HG03196 (cell line): ENCODE data around the gene PCED1A.

ENCODE experiments used
- ATAC-seq: cut with Tn5 transposase; IDR thresholded peaks from one replicate; pipeline ENCODE4 v1.9.1; 2021; ENCODE audit not compliant: unreplicated experiment

The PCED1A gene

DNA sequence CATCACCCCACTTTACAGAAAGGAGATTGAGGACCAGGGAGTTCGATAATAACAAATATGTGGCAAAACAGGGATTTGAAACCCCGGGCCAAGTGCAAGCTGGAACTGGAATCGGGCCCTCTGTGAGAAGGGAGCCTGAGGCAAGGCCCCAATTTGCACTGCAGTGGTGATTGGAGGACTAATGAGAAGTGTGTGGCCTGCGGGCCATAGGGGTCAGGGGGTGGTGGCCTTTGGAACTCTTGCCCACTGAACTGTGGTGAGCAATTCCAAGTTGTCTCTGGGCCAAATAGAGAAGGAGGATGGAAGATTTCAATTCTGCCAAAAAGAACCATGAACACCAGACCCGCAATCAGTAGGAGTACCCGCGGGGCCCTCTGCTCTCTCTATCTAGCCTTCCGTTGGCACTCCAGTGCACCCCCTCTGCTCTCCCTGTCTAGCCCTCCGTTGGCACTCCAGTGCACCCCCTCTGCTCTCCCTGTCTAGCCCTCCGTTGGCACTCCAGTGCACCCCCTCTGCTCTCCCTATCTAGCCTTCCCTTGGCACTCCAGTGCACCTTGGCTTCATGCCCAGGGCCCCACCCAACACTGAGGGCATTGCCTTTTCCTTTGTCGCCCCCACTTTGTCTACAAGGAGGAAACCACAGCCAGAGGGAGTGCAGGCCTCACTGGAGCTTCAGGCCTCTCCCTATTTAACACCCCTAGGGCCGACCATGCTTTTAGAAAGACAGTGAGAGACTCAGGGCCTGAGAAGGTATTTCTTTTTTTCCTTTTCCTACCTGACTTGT, 26.8 kb upstream of the PCED1A start:
- no peak for ATAC-seq

DNA sequence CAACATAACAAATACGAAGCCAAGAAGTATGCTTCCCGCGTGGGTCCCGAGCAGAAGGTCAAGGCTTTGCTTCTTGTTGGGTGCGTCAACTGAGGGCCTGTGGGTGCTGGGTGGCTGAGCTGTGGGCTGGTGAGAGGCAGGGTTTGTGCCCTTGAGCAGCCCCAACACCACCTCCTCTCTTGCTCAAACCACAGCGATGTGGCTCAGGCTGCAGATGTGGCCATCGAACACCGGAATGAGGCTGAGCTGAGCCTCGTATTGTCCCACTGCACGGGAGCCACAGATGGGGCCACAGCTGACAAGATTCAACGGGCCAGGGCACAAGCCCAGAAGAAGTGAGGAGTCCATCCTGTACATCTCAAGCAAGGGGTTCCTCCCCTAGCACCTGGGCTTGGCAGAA, 25.8 kb upstream of the PCED1A start:
- no peak for ATAC-seq

DNA sequence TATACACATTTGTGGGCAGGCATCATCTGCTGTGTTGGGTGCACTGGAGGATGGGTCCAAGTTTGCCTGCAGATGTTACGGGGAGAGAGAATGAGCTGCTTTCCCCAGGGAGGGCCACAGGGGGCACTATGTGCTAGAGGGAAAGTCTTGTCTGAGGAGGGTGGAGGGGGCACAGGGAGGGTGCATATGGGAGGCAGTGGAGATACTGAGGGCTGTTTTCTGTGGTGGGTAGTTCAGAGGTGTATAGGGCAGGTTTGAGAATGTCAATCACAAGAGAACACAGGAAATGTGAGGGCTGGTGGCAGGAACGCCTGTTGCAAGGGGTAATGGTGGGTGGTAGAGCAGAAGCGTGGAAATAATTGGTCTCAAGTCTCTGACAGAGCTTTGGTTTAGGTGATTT, 25.2 kb upstream of the PCED1A start:
- ATAC-seq = no peak

DNA sequence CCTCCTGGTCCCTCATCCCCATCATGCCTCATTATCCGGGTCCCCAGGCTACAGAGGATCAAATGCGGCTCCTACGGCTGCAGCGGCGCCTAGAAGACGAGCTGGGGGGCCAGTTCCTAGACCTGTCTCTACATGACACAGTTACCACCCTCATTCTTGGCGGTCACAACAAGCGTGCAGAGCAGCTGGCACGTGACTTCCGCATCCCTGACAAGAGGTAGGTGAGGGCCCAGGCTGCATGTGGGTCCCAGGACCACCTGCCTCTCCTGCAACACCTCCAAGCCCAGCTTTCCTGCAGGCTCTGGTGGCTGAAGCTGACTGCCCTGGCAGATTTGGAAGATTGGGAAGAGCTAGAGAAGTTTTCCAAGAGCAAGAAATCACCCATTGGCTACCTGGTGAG, 24.6 kb upstream of the PCED1A start:
- no peak for ATAC-seq

DNA sequence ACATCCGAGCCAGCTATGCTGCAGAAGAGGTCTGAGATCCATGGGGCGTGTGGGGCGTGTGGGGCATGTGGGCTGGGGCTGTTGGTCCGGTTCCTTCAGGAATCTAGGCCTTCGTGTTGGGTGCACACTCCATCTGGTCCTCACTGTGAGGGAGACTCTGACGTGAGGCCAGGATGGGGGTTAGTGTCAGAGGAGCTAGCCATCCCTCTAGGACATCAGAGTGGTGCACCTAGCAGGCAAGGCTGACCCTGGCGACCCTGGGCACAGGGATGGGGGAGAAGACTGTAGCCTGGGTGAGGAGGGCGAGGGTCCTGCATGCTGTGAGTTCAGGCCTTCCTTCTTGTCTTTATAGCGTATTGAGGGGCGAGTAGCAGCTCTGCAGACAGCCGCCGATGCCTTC, 24.2 kb upstream of the PCED1A start:
- ATAC-seq = no peak

DNA sequence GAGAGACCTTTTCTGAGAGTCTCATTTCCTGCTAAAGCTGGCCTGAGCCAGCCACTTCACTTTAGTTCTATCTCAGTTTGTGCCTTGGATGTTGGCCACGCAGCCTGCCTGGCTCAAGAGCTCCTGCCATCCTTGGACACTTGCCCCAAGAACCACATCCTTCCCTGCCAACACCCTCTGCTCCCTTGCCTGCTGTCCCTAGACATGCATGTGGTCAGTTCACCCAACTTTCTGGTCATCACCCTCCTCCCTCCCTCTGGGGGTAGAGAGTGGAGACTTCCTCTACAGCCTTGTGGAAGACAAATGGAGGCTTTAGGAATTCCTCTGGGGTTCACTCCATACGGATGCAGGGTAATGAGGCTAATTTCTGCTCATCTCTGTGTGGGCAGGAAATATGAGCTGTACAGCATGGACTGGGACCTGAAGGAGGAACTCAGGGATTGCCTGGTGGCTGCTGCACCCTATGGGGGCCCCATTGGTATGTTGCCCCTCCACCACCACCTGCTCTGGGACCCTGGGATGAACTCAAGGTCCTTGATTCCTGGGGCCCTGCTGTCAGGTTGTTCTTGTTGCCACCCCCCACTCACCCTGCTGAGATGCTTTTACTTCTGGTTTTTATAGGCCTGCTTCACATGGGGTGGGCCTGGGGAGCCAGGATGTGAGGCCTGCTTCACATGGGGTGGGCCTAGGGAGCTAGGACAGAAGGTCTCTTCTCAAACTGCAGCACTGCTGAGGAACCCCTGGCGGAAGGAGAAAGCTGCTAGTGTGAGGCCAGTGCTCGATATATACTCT, 19.1 kb upstream of the PCED1A start:
- ATAC-seq = no peak

DNA sequence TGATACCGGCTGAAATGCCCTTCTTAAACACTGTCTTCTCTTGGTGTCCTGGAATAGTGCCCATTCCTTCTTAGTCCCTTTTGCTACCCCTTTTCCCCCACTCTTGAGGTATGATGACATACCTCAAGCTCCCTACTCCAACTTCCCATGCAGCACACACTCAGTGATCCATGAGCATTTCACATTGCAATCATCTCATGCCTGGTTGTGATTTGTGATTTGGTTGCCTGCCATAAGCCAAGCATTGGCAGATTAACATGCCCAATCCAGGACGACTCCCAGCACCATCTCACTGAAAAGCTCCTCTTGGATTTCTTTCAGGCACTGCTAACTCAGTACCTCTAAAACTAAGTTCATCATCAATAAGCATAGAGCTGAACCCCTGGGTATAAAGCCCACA, 18.1 kb upstream of the PCED1A start:
- no peak for ATAC-seq

DNA sequence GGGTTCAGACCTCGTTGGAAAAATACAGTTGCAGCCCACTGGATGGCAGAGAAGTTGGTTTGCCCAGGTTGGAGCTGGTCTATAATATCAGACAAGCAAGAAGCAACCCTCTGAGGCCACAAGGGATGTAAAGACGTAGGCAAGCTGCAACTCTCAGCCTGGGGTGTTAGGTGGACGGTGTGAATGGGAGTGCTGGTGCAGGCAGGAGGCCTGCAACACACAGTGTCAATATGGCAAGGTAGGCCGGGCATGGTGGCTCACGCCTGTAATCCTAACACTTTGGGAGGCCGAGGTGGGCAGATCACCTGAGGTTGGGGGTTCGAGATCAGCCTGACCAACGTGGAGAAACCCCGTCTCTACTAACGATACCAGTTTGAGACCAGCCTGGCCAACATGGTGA, 10.6 kb upstream of the PCED1A start:
- no peak for ATAC-seq

DNA sequence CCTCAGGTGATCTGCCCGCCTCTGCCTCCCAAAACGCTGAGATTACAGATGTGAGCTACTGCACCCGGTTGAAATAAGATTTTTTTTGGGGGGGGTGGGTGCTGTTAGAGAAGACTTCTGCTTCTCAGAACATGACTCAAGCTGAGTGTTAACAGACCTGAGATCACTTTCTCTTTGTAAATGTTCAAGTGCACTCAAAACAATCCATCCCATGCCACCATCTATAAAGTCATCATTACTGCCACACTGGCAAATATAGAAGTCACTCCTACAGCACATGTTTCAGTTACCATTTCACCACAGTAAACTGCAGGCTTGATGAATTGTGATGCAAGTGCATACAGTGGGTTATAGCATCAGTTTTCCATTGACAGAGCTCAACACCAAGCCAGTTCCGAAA, 9.1 kb upstream of the PCED1A start:
- no peak for ATAC-seq

DNA sequence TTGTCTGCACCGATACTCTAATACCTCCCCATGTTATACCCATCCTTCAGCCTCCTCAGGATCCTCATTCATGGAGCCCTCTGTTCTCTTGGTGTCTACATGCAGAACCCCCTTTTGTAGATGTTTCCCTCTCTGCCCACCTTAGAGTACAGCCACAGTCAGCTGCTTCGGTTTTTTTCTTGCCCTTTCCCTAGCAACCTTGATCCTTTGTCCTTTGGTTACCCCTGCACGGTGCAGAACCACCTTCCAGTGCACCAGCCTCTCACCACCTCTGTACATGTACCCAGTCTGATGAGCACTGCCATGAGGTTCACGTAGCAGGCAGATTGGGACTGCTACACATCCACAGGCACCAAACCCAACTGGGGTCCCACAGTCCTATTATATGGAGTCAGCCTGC, 7.3 kb upstream of the PCED1A start:
- ATAC-seq = no peak

DNA sequence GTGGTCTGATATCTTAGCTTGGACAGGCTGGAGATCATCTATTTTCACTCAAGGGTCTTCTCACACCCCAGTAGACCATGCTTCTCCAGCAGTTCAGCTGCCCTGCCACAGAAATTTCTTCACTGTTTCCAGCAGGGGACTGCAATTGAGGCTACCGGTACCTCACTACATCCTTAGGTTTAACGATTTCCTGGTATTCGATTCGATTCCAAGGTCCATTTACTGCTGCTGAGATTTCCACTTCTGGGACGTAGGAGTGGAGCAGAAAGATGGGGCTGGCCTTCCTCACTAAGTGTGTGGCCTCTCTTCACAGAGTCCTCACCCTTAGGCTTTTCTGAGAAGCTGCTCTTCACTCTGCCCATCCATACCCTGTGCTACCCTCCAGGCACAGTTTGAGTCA, 6.2 kb upstream of the PCED1A start:
- no peak for ATAC-seq

DNA sequence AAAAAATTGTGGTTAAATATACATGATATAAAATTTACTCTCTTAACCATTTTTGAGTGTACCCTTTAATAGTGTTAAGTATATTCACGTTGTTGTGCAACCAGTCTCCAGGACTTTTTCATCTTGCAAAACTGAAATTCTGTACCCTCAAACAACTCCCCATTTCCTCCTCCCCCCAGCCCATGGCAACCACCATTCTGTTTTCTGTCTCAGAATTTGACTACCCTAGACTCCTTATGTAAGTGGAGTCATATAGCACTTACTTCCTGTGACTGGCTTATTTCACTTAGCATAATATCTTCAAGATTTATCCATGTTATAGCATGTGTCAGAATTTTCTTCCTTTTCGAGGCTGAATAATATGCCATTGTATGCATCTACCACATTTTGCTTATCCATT, 5.2 kb upstream of the PCED1A start:
- no peak for ATAC-seq

DNA sequence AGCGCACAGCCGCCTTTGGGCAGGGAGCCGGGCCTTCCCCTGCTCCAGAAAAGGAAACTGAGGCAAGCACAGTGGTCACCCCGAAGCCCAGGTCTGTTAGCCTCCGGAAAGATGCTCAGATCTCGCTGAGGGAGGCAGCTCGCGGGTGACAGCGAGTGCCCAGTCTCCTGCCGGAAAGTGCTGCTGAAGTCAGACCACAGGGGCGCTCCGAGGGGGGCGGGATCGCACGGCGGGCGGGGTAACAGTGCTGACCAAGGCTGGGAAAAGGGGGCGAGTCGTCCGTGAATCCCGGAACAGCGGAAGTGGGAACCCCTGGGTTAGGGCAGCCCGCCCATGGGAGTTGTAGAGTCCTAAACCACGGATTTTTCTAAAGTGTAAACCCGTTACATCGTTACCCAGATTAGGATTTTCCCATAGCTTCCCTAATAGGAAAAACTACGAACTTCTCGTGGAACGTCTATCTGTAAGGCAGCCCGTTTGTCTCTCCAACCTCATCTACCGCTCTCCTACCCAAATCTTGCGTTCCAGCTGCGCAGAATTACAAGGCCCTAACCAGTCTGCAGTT, 594 bp upstream of the PCED1A start:
- ATAC-seq = peak; percentile 26

DNA sequence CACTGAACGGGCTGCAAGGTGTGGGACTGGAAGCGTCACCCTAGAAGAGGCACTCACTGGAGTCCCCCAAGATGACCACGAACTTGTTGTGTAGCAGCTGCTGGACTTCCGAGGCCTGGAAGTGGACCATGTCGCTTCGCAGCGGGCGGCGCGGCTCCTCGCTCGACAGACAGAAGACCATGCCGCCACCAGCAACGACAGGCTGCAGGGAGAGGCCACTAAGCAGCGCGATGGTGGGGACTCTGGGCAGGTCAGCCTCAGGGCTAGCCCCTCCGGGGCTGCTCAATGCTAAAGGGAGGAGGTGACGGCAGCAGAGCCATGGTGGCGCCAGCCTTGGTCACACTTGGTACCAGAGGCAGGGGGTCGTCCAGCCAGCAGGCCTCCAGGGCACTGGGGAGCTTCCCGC, 720 bp downstream of the PCED1A start:
- no peak for ATAC-seq

DNA sequence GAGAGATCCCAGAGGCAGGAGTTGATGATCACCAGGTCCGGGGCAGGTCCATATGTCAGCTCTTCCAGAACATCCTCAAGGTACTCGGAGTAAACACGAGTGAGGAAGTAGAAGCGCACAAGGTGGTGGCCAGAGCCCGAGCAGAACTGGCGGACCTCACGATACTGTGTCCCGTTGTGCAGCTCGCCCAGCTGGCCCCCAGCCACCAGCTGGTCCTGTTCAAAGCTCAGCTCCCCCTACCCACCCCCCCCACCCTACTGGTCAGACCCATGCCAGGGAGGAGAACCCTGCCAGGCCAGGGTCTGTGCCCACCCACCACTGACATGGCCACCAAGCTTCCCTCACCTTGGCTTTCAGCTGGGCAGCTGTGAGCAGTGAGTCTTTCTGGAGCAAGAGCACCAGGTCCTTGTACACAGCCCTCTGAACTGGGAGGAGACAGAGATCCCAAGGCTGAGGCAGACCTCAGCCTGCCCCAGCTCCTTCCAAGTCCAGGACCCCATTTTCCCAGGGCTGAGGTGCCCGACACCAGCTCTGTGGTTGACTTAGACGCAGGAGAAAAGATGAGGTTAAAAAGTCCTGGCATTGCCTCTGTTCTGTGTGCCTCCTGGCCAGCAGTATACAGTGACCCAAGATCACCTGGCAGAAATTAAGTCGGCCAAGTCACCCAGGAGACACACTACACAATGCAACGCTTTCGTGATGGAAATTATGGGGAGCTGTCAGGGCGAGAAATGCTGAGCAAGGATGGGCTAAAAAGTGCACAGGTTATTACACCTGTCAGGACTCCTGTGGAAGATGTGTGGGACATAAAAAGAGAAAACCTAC, 1.4 kb downstream of the PCED1A start:
- ATAC-seq = no peak

DNA sequence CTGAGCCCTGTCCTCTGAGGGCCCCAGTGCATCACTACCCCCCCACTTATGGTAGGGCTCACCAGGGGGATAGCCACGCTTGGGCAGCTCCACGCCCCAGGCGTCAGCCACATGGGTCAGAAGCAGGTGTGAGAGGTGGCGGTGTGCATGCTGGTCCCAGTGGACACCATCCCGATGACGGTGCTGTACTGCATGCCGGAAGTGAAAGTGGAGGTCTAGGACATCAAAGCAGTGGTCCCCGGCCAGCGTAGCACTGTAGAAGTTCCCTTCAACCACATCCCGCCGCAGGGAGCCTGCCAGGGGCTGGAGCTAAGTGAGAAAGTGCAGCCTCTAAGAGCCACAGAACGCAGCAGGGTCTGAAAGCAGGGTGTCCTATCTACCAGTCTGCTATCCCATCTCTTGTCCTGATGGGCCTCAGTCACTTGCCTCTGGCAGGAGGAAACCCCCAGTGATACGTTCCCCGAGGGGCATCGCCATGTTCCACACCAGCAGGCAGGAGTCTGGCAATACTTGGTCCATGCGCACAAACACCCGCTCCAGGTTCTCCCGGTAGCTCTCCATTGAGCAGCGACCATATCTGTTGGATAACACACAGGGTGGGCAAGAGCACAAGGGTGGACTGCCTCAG, 2.2 kb downstream of the PCED1A start:
- ATAC-seq = no peak

DNA sequence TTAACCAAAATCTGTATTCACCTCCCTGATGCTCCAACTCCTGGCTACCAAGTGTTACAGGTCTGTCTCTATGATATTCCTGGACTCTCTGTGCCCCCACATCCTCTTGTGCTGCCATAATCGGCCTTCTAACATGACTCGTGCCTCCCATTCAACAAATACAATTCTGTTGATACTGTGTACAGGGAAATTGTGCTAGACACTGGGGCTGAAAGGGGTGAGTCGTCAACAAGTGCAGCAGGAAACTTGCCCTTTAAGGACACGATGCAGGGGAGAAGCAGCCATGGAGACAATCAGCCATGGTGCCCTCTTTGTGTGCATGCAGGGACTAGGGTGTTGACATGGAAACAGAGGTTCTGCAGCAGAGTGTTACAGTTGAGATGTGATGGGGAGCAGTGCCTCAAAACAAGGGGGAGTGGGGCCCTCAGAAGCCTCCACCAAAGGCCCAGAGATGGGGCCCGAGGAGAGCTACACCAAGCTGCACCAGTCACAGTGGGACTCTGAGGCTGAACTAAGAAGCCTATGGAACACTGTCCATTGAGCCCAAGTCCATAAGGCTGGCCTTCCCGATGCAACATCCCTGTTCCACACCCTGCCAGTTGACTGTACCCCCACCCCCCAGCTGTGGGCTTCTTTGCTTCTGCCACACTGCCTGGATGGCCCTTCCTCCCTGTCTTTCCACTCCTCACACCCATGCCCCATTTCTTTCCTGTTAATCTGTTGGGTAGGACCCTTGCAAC, 3.1 kb downstream of the PCED1A start:
- no peak for ATAC-seq

DNA sequence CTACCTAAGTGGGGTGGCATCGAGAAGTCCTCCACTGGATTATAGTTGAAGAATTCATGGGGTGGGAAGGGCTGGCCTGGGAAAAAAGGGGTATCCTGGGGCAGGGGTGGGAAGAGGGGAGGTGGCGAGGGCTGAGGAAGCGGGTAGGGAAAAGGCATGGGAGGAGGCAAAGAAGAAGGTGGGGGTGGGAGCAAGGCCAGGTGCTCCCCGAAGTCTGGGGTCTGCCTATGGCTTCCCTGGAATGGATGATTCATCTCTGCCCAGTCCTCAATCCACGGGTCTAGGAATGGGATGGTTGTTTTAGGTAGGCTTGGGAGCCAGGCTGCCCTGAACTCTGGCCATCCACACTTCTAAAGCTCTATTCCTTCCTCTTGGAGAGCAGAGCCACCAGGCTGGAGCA, 4.4 kb downstream of the PCED1A start:
- no peak for ATAC-seq

DNA sequence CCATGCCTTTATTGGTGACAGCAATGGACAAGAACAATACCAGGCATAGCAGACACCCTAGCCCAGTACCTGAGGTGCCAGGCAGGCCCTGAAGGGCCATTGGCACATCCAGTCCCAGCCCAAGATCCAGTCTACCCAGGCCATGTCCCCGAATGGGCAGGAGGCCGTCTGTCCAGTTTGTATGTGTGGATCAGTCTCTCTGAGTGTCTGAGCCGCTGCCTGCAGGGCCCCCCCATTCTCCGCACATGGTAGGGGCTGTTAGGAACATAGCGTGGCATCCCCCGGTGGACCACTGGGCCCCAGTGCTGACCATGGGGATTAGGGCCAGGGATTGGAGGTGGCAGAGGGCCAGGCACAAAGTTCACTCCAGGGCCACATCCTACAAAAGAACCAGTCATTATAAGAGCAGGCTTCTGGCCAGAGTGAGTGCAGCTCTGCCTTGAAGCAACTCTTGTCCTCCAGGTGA, 5.1 kb downstream of the PCED1A start:
- no peak for ATAC-seq
